Mesothelial cell of epicardium (in vitro differentiated cells): ENCODE measurements around the gene ABHD16A. TPM values are rescaled to one million over a fixed set of nuclear protein-coding genes. Genes with fewer than 3 reads are reported as not detected.
A peak's percentile ranks its signal among the peaks of the same experiment; 100 is the strongest.

Source experiments
- DNase-seq, 2 experiments: peaks; one replicate each; pipeline ENCODE4 v3.0.0; 2021; ENCODE audit warnings: low spot score in 2 of 2; ENCODE audit not compliant: unreplicated experiment in 2 of 2
- H3K27ac Mint-ChIP-seq: 2 replicates; pipeline ENCODE4 v1.8.0; 2021; ENCODE audit warnings: mixed read lengths
- H3K27me3 Mint-ChIP-seq: 2 replicates; pipeline ENCODE4 v1.8.0; 2021; ENCODE audit warnings: low read depth, mixed read lengths
- H3K36me3 Mint-ChIP-seq: 2 replicates; pipeline ENCODE4 v1.8.0; 2021; ENCODE audit warnings: mixed read lengths
- H3K4me1 Mint-ChIP-seq: 2 replicates; pipeline ENCODE4 v1.8.0; 2021; ENCODE audit warnings: mixed read lengths
- H3K4me3 Mint-ChIP-seq: 2 replicates; pipeline ENCODE4 v1.8.0; 2021; ENCODE audit warnings: mild to moderate bottlenecking, moderate library complexity, mixed read lengths
- H3K9me3 Mint-ChIP-seq: 2 replicates; pipeline ENCODE4 v1.8.0; 2021; ENCODE audit warnings: mixed read lengths
- total RNA-seq: library from RNA; stranded (reverse); gene quantifications from 3 replicates; pipeline ENCODE4 v1.2.1, GENCODE V29; 2021
- TF ChIP-seq, protein P1 (sequence below): fragments of 200-600 bp; sonication (generic); IDR thresholded peaks from one replicate; pipeline ENCODE4 v1.5.0; 2021; ENCODE audit warnings: antibody characterized with exemption; ENCODE audit not compliant: unreplicated experiment

ABHD16A gene
- total RNA-seq, 1 donor from 2014 or later: 54.1 TPM

DNA sequence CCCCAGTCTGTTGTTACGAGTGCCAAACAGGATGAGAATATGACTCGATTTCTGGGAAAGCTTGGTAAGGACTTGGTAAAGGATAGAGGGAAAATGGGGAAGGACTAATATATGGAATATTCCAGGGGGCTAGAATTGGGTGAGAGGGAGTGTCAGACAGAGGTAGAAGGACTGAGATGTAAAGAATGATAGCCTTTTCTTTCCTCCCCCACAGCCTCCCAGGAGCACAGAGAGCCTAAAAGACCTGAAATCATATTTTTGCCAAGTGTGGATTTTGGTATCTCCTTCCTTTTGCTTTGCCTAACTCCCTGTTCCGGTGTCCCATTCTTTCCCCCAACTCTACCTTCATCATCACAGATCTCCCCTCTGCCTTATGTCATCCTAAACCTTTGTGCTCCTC, 39.8 kb upstream of the ABHD16A start:
- H3K27me3 Mint-ChIP-seq: no peaks in the 10 kb centered on the region
- peaks cover 30% of the 10 kb centered on the region for H3K4me1 Mint-ChIP-seq
- TF ChIP-seq, protein P1, sequence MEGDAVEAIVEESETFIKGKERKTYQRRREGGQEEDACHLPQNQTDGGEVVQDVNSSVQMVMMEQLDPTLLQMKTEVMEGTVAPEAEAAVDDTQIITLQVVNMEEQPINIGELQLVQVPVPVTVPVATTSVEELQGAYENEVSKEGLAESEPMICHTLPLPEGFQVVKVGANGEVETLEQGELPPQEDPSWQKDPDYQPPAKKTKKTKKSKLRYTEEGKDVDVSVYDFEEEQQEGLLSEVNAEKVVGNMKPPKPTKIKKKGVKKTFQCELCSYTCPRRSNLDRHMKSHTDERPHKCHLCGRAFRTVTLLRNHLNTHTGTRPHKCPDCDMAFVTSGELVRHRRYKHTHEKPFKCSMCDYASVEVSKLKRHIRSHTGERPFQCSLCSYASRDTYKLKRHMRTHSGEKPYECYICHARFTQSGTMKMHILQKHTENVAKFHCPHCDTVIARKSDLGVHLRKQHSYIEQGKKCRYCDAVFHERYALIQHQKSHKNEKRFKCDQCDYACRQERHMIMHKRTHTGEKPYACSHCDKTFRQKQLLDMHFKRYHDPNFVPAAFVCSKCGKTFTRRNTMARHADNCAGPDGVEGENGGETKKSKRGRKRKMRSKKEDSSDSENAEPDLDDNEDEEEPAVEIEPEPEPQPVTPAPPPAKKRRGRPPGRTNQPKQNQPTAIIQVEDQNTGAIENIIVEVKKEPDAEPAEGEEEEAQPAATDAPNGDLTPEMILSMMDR: no peak
- H3K27ac Mint-ChIP-seq: no peak overlapping the region
- H3K9me3 Mint-ChIP-seq: no peaks in the 10 kb centered on the region
- H3K36me3 Mint-ChIP-seq: peaks cover 2% of the 10 kb centered on the region
- no peak overlapping the region for H3K4me3 Mint-ChIP-seq
- DNase-seq: no peak

DNA sequence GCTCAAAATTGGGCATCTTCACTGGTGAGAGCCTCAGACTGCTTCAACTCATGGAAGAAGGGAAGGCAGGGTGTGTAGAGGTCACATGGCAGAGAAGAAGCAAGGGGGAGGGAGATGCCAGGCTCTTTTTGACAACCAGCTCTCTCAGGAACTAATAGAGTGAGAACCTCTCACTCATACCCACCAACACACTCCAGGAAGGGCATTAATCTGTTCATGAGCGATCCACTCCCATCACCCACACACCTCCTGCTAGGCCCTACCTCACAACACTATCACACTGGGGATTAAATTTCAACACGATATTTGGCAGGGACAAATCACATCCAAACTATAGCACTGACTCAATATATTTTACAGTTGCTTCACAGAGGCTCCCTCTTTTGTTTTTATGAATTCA, 38.7 kb upstream of the ABHD16A start:
- Mint-ChIP-seq H3K27me3 (no peaks in the 10 kb centered on the region), H3K4me1 (peaks cover 41% of the 10 kb centered on the region), H3K27ac (no peak overlapping the region), H3K36me3 (peaks cover 2% of the 10 kb centered on the region), H3K9me3 (no peaks in the 10 kb centered on the region), H3K4me3 (no peak overlapping the region)
- TF ChIP-seq, protein P1: no peak
- no peak for DNase-seq

DNA sequence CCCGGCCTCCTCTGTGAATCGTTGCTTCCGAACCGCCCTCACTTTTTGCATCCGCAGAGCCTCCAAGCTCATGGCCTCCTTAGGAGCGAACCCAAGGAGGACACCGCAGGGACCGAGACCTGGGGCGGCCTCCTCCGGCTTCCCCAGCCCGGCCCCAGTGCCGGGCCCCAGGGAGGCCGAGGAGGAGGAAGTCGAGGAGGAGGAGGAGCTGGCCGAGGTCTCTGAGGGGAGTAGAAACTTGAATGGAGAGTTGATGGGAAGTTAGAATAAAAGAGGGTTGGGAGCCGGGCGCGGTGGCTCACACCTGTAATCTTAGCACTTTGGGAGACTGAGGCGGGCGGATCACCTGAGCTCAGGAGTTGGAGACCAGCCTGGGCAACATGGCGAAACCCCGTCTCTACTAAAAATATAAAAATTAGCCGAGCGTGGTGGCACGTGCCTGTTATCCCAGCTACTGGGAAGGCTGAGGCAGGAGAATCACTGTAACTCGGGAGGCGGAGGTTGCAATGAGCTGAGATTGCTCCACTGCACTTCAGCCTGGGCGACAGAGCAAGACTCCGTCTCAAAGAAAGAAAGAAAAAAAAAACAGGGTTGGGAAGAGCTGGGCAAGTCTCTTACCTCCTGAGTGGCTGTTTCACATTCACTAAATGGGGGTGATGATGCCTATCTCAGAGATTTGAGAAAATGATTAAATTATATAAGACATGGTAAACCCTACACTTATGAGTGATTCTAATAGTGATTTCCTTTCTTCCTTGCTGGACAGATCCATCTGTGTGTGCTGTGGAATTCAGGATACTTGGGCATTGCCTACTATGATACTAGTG, 37.5 kb upstream of the ABHD16A start:
- H3K36me3 Mint-ChIP-seq: peaks cover 2% of the 10 kb centered on the region
- TF ChIP-seq, protein P1: no peak
- DNase-seq: no peak
- no peaks in the 10 kb centered on the region for H3K9me3 Mint-ChIP-seq
- no peaks in the 10 kb centered on the region for H3K27me3 Mint-ChIP-seq
- peak overlapping the region; percentile 85 for H3K4me3 Mint-ChIP-seq
- H3K4me1 Mint-ChIP-seq: peaks cover 51% of the 10 kb centered on the region
- peak overlapping the region; percentile 95 for H3K27ac Mint-ChIP-seq

DNA sequence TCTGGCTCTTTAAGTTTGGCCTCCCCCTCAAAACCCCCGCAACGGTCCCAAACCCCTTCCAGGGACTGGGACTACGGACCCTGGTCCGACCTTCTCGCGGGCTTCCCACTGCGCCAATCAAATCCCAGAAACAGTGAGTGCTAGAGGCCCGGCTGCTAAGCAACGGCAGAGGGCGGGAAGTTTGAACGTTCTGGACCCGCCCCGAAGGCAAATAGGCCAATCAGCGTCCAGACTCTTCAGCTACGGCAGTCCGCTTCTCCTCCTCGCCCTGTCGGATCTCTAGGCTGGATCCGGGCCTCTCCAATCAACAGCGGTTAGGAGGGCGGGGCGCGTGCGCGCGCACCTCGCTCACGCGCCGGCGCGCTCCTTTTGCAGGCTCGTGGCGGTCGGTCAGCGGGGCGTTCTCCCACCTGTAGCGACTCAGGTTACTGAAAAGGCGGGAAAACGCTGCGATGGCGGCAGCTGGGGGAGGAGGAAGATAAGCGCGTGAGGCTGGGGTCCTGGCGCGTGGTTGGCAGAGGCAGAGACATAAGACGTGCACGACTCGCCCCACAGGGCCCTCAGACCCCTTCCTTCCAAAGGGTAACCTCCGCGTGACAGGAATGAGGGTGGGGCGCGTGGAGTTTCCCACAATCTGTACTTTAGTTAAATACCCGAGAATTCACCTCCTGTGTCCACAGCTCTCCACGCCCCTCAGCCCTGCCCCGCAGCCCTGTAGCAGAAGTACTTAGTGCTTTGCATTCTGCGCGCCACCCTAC, 36.7 kb upstream of the ABHD16A start, which contains the start of gene MSH5:
Gene MSH5, plus strand, starts transcription at position 367 of the 758 bp plus-strand sequence. CDS start 462 bp downstream, outside the sequence.
- peak within 1 kb of the TSS; percentile 85 for H3K4me3 Mint-ChIP-seq
- H3K4me1 Mint-ChIP-seq: peaks cover 58% of the 10 kb centered on the region
- H3K27me3 Mint-ChIP-seq: no peaks in the 10 kb centered on the region
- TF ChIP-seq, protein P1: no peak
- H3K36me3 Mint-ChIP-seq: peaks cover 2% of the 10 kb centered on the region
- H3K27ac Mint-ChIP-seq: peak within 1 kb of the TSS; percentile 99
- peak; percentile 96 to 98 for DNase-seq
- H3K9me3 Mint-ChIP-seq: no peaks in the 10 kb centered on the region

DNA sequence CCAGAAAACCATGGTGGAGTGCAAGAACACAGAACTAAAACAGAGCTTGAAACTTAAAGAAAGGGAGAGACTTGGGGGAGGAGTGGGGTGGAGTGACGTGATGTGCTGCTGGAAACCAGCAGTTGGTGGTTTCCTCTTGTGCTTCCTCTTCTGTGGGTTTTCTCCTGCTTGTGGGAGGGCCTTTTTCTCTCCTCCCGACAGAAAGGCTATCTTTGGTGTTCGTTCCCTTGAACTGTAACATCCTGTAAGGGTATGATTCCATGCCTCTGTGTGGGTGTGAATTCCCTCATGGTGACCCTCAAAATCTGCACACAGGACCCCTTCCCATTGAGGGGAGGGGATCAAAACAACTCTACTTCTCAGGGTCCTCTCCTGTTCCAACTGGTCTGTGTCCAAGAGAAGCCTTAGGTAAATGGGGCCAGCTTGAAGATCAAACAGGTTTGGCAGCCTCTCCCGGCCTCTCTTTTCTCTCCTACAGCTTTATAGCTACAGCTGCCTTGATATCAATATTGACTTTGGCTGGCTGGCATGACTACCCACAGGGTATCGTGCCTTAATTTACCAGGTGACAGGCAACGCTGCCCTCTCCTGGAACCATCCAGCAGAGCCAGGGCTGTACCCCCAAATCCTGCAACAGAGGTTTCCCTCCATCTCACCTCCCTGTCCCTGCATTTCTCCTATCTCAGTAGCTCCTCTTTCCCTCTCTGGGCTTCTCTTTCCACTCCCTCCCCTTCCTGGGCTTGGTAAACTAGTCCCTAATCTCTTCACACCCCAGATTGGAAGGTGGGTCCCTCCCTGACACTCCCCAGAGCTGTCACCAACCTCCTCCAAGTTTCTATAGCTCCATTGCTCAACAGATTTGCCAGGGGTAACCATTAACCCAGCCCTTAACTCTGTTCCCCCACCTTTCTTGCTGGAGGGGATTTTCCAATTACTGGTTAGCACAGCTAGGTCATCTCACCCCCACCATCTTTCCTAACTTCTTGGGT, 35.2 kb upstream of the ABHD16A start:
- Mint-ChIP-seq H3K27ac (peak overlapping the region; percentile 99), H3K4me1 (peaks cover 63% of the 10 kb centered on the region), H3K4me3 (peak overlapping the region; percentile 82), H3K9me3 (no peaks in the 10 kb centered on the region), H3K27me3 (no peaks in the 10 kb centered on the region), H3K36me3 (peaks cover 7% of the 10 kb centered on the region)
- no peak for DNase-seq
- TF ChIP-seq, protein P1: no peak
